NCI-H1048 (cell line): ENCODE data around the gene REELD1.

Experiments used
- DNase-seq: peaks from one replicate; lab custom pipeline; 2025; lab: John Stamatoyannopoulos, UW

Gene REELD1

DNA sequence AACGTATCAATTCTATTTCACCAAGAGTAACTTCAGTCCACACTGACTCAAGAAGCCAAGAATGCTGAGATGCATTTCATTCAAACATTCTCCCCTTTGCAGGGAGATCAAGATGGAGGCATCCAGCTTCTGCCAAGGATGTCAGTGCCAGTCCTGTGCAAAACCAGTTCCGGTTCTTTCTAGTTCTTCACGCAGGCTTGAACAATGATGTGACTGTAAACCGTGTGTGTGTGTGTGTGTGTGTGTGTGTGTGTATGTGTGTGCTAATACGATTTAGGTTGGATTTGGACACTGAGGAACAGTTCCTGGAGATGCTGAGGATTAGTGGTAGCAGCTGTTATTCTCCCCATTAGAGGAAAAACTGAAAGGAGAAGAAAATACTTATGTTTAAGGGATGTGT lies at the start of gene REELD1:
Gene REELD1 (plus strand): TSS at position 301 of the 400 bp plus-strand sequence. CDS start 2,415 bp downstream, outside the sequence.
- DNase-seq, result no peak

DNA sequence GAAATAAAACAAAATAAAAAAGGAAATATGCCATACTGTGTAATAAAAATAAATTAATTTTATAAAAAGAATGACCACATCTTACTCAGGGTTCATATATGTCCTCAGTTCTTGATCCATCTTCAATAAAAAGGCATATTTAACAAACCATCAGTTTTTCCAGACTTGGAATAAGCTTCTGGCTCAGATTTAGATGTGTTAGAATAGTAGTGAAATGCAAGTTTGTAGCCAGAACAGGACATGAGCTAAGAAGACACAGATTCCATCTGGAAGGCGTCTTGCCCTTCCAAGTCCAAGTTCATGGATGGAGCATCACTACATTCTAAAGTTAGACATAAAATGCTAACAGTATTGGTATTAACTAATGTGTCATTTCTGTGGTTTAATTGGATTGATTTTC lies 49.1 kb upstream of the REELD1 start:
- no peak for DNase-seq

DNA sequence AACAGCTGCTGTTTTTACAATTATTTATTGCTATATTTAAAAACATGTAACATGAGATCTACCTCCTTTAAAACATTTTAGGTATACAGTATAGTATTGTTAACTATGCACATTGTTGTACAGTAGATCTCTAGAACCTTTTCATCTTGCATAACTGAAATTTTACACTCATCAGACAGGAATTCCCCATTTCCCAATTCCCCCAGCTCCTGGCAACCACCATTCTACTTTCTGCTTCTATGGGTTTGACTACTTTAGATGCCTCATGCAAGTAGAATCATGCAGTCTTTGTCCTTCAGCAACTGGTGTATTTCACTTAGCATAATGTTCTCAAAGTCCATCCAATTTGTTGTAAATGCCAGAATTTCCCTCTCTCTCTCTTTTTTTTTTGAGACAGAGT lies 48.5 kb upstream of the REELD1 start:
- DNase-seq, result no peak

DNA sequence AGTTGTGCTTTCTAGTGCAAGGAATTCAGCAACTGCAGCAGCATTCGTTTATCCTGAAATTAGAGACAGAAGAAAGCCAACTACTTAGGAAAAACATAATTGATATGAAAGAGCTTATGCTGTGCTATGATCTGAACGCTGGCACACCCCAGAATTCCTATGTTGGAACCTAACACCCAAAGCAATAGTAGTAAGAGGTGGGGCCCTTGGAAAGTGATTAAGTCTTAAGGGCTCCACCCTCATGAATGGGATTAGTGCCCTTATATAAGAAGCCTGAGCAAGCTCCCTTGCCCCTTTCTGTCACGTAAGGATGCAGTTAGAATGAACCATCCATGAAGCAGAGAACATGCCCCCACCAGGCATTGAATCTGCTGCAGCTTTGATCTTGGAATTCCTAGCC lies 44.2 kb upstream of the REELD1 start:
- DNase-seq, result no peak

DNA sequence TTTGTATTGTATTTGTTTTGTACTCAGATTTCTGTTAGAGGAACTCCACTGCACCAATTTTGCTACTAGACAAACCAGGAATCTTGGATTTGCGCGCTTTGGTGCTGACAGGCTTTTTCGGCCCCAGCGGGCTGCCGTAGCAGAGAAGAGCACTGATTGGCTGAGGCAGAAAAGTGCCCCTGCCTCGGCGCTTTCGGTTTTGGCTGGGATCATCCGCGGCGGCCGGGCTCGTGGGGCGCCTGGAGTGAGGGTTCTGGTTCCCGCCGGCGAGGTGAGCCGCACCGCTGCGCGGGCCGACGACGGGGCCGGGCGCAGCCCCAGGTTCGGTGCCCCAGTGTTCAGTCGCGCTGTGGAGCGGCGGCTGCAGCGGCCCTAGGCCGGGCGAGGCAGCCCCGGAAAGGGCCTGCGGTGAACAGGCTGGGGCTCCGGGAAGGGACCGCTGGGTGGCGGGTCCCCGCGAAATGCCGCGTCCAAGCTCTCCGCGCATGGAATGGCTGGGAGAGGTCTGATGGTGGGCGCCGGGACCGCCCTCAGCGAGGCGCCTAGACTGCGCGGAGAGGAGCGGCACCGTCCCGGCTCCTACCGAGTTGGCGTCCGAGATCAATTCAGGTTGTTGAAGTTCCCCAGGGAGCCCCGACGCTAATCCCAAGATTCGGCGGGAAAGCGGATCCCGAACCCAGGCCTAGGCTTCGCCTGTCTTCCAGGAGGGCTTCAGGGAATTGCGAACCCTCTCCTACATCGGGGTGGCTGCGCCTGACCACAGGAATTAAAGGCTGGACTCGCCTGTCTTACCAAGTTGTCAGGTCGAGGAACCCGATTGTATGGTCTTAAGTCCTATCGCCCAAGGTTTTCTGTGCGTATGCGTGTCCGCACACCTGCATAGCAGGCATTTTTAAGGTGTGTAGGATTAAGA lies 38.5 kb upstream of the REELD1 start, which contains the start of gene LSM6:
Gene LSM6 (plus strand): TSS at position 178 of the 913 bp plus-strand sequence. CDS start 7,204 bp downstream, outside the sequence.
- peak; percentile 70 for DNase-seq

DNA sequence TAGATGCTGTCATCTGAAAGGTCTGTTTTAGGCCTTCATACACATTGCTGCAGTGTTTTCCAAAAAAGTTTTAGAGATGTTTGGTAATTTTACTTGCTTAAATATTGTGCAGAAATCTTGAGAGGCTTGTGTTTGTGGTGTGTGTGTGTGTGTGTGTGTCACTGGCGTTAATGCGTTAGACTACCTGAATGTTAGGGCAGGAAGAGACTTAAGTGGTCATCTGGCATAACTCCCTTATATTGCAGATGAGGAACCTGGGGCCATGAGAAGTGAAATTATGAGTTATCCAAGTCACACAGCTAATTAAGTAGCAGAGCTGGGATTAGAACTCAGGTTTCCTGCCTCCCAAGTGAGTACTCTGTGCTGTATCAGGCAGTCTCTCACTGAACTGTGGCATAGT lies 37.4 kb upstream of the REELD1 start:
- DNase-seq, result no peak

DNA sequence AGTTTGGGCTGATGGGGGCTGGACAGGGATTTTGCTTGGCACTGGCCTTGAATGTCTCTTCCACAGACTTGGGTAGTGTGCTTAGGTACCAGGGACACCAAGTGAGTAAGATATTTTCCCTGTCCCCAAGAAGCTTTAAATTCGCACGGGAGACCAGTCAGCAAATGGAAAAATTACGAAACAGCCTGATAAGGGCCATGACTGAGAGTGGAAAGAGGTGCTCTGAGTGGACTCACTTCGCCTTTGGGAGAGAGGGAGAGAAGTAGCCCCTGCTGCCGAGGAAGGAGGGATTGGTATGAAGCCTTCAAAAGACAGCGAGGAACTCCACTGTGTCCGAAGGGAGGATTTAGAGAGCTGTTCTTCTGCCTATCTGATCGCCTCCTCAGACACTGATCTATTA lies 36.2 kb upstream of the REELD1 start:
- no peak for DNase-seq

DNA sequence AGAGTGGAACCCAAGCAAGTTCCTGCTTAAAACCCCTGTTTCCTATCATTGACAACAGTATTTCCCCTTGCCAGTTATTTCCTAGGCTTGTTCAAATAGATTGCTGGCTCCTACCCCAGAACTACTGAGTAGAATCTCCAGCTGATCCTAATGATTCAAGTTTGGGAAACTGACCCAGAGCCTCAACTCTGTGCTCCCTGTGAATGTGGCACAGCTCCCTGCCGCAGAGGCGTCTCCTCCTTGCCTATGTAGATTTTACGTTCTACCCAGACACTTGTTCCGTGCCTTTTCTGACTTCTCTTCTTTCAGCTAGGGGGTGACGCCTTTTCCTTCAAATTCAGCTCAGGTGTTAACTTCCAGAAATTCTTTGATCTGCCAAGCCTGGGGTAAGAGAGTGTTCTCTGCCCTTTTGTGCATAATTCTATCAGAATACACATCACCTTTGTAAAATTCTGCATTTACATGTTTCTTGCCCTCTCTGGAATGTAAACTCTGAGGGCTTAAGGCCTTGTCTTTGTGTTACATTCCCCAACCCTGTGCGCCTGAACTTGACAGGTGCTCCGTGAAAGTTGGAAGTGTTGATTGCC lies 34.5 kb upstream of the REELD1 start:
- DNase-seq, result no peak

DNA sequence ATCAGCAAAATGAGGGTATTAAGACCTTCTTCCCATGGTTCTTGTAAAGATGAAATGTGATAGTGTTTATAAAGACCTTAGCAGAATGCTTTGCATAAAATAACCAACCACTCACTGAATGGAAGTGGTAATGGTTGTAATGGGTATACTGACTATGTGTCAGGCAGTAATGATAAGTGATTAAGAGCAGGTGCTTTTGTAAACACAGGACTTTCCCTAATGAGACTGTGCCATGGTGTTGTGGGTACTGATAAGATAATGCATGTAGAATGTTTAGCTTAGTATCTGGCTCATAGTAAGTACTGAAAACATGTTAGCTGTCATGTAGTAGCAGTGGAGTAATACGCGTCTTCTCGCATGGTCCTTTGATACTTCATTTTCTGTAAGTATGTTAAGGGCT lies 31.9 kb upstream of the REELD1 start:
- DNase-seq, result no peak

DNA sequence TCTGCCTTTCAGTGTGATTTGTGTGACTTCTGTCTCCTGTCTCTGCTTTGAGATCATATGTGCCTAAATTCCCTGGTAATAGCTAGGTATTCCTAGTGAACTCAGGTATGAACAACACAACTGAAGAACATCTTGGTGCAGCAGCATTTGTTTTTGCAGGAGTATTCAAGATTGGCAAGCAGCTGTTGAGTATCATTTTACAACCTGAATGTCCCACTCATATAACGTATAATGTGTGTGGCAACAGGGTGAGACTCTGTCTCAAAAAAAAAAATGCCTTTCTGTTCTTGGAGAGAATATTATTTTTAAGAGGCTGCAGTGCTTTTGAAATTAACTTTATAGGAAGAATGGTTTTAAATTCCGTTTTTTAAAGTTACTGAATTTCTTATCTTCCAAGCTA lies 31.1 kb upstream of the REELD1 start:
- no peak for DNase-seq

DNA sequence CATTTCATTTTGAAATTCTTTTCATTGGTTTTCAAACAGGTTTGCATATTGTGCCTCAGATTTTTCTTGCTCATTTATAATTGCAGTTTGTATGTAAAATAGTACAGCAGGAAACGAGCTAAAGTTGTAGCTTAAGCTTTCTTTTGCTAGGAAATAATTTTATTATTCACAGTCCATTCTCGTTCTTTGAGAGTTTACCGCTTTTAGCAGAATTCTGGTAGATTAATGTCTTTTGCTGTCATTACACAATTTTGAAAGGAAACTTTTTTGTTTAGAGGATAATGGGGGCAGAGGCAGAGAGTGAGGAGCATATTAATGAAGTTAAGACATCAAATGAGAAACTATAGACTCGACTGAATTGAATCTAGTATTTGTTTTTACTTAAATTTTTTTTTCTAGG lies 28.3 kb upstream of the REELD1 start:
- no peak for DNase-seq

DNA sequence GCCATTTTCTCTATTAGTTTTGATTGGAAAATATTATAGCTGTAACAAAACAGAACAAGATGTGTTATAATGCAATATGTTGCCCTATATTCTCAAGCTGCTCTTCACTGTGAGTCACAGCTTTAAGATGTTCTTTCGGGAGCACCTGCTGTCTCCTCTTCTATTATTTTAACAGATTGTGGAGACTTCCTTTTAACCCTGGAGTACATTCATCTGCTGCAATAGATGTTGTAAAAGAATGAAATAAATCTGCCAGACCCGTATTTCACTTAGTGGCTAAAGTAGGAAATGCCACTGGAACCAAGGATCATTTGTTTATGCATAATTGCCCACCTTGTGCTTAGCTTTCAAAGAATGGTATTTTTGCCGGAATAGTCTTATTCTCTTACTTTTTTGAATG lies 27.7 kb upstream of the REELD1 start:
- no peak for DNase-seq

DNA sequence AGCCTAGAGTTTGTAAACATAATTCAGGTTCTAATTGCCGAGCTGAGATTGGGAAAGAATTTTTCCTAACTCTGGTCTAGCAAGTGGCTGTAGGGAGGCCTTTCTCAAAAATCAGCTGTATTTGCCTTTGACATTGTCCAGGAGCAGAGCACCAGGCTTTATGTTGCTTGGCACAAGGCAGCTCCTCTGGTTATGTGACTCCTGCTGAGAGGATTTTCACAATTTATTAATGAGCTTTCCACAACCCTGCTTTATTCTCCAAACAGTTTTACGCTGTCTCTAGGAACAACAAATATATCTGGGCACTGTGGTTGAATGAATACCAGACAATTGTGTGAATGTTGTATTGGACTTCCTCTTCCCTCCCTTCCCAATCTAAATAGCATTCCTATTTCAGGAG lies 23.9 kb upstream of the REELD1 start:
- no peak for DNase-seq

DNA sequence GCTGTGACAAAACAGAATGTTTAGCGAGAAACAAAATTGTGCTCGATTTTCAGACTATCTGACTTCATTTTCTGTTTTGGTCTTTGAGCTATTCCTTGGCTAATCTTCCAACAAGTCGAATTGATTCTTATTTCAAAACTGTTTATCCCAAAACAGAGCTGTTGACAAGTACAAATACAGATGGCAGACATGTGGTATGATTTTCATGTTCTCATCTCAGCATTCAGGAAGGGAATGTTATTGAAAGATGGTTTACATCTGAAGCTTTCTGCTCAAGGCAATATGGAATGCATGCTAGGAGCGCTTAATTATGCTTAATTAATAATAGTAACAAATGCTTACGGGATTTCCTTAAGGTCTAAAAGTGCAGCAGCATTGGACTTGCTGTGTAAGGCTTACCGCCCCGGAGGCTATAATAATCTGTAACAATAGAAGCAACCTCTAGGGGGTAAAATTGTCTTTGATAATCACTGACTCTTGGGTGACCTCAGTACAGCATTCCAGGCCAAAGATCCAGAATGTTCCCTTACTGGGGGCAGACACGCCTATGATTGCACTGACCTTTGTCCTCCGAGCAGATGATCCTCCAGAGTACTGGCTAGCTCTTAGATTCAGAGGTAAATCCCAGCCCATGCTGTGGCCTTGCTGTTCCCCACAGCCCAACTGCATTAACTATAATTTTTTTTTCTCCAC lies 22.4 kb upstream of the REELD1 start:
- DNase-seq, result no peak

DNA sequence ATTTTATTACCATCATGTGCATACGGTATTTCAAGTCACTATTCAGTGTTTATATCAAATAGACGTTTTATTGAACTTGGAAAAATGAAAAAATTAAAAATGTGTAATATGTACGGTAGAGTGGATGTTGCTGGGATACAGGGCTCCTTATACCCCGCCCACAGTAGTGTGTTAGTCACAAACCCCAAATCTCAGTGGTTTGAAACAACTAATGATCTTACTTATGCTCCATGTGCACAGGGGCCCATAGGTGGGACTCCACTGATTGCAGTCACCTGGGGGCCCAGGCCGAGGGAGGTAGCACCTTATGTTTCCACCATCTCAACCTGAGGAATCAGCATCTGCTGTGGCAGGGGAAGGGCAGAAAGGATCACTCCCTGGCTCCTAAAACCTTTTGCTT lies 20.7 kb upstream of the REELD1 start:
- no peak for DNase-seq

DNA sequence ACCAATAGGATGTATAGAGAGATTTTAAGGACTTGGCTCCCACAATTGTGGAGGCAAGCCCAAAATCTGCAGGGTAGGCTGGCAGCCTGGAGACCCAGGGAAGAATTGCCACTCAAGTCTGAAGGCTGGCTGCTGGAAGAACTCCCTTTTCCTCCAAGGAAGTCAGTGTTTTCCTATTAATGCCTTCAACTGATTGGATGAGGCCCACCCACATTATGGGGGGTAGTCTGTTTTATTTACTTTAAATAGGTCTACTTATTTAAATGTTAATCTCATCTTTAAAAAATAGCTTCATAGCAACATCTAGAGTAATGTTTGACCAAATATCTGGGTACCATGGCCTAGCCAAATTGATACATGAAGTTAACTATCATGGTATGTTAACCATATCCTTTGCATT lies 20.1 kb upstream of the REELD1 start:
- no peak for DNase-seq

DNA sequence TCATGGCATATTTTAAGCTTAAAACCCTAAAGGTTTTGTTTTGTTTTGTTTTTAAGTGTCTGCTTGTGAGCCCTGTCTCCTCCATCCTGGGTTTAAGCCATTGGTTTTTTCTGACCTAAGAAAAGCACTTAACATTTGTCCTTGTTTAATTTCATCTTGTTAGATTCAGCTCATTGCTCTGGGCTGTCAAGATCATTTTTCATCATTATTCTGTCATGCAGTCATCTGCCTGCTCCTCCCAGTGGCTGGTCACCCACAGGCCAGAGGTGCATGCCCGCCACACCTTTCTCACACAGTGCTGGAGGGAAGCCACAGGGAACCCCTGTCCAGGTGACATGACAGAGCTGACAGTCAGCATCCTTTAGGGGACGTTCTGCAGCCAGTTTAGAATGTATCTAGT lies 11.7 kb upstream of the REELD1 start:
- DNase-seq, result no peak

DNA sequence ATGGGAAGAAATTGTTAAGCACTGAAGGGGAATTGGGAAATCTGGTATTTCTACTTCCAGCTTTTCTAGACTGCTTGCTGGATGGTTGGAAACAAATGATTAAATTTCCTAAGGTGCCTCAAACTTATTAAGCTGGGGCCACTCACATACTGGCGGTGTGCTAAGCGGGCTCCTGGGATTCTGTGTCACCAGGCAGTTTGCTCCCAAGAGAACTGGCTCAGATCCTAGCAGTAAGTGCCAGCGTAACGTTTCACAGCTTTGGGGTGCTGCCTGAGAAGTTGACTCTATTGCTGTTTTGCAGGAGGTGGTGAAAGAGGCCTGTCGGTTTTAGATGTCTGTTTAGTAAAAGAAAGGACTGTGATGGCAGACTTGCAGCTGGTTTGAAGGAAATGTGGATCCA lies 6.9 kb upstream of the REELD1 start:
- DNase-seq, result no peak

DNA sequence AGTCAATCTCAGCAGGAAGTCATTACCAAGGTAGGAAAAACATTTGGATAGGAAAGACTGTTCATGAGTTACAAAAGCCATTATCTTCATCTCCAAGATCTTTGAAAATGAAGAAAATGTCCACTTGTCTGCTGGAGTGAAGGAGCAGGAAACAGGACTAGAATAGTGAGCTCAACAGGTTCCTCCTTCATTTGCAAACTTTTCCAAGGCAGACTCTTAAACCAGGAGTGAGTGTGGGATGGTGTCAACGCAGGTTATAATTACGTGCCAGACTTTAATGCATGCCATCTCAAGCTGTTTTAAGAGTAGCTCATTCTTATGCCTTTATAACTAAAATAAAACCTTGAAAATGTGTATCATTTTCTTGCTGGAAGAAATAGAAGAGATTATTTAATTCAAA lies 3.4 kb upstream of the REELD1 start:
- DNase-seq, result no peak

DNA sequence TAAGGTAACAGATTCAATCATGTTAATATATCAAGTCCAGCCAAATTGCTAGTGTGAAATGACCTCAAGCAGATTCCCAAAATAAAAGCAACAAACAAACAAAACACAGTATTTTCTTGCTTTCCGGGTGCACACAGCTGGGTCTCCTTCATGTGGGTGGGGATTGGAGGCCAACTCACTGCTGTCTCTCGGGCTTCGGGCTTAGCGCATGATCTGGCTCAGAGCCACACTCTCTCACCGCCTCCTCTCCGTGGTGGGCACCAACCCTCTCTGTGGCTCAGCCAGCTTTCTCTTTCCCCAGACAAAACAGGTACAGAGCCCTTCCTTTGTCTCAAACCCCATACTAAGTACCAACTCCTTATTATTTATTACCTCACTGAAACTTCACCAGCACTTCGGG lies 2.9 kb upstream of the REELD1 start:
- DNase-seq, result no peak

DNA sequence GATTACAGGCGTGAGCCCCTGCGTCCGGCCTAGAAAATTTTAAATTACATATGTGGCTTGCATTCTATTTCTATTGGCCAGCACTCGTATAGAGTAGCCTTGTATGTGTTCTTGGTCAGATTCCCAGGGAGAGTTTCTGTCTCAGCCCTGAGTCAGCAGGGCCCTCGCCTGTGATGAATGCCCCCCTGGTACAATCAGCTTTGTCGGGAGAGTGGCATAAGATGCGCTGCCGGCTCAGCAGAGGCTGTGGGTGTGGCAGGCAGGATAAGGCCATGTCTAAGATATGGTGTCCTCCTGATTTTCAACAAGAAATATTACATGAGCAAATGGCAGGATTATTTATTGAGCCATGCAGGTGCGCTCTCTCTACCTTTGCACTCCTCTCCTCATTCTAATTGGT lies 1.6 kb upstream of the REELD1 start:
- no peak for DNase-seq

DNA sequence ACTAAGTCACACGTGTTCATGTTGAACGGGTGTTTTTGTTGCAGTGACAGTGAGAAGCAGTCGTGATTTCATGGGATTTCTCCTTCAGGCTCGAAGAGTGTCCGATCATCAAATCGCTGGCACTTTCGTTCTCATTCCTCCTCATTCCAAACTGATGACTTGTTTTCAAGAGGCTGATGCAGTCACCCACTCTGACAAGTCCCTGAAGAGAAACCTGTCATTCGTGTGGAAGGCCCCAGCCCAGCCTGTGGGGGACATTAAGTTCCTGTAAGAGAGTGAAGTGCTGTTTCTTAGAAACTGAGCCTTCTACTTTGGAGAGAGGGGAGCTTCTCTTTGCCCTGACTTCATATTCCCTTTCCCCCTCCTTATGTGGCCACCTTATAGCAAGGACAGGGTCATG lies 8.0 kb downstream of the REELD1 start:
- DNase-seq, result no peak
